Limb (tissue), 2 donors: ENCODE measurements around the gene MUC4.
"Not testable (repeated sequence)": the region's sequence is repeated elsewhere in the genome, so short reads cannot be mapped to it uniquely, and the experiment has no call there.

Experiments used
- DNase-seq, 2 donors: peaks; one replicate each; pipeline ENCODE4 v3.0.0-alpha.2; 2016; ENCODE audit errors: extremely low spot score in 2 of 2

Gene MUC4

GRCh38 chr3:195761567-195762248 lies 50.0 kb downstream of the MUC4 start:
- DNase-seq: no peak

DNA sequence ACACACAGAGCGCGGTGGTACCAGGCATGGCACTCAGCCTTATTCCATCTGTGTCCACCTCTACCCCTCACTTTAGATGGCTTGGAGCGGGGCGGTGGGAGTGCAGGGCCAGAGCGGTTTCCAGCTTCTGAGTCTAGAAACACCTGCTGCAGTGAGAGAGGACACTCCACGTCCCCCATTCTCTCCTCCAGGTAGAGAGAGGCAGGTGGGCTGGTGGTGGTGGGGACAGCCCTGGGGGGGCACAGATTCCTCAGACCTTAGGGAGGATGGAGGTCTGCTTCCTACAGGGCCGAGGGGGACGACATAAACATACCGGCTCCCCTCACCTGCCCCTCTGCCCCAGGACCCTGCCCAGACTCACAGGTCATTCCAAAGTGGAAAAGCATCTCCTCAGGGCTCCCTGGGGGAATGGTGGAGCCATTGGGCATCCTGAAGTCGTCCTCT lies 50.6 kb downstream of the MUC4 start:
- no peak for DNase-seq

GRCh38 chr3:195760345-195761122 lies 51.2 kb downstream of the MUC4 start:
- peak; percentile 40 to 79 for DNase-seq

GRCh38 chr3:195758721-195759353 lies 52.9 kb downstream of the MUC4 start:
- no peak for DNase-seq

GRCh38 chr3:195757827-195758226 lies 53.9 kb downstream of the MUC4 start:
- no peak for DNase-seq

DNA sequence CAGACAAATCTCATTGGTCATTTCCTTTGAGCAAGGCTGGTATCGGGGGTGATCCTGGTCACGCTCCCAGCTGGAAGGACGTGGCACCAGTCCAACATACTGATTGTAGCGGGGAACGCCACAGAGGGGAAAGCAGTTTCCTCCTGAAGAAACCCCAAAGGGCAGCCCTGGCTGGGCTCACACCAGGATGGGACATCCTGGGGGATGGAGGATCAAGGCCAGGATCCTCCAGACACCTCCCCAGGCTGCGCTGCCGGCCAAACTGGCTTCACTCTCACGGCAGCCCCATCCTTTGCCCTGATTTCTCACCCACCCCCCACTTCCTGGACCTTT lies 54.3 kb downstream of the MUC4 start:
- no peak for DNase-seq

- no peak for DNase-seq
These were observed 55.7 kb downstream of the MUC4 start for GRCh38 chr3:195755791-195756676.

- no peak for DNase-seq
These were observed 56.3 kb downstream of the MUC4 start for GRCh38 chr3:195755391-195755790.

DNA sequence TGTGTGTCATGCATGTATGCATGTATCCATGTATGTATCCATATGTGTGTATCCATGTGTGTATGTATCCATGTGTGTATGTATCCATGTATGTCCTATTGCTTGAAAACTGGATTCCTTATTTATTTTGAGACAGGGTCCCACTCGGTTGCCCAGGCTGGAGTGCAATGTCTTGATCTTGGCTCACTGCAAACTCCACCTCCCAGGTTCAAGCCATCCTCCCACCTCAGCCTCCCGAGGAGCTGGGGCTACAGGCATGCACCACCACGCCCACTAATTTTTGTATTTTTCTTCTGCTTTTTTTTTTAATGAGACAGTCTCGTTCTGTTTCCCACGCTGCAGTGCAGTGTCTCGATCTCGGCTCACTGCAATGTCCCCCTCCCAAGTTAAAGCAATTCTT lies 56.8 kb downstream of the MUC4 start:
- no peak for DNase-seq

DNA sequence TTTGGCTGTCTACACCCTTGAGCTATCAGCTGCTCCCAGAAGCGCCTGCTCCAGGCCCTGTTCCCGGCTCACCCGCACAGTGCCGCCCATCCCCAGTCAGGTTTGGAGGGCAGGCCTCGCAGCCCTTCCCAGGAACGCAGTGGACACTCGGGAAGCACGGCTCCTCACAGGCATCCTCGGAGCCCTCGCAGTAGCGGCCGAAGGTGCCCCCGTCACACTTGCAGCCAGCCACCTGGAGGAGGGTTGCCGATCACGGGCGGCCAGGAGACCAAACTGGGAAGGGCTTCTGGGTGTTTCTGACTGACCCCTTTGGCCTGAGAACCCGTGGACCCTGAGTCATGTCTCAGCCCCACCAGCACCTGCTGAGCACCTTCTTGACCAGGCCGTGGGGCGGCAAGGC lies 57.6 kb downstream of the MUC4 start:
- DNase-seq: peak in 1 of 2 donors; percentile 9

DNA sequence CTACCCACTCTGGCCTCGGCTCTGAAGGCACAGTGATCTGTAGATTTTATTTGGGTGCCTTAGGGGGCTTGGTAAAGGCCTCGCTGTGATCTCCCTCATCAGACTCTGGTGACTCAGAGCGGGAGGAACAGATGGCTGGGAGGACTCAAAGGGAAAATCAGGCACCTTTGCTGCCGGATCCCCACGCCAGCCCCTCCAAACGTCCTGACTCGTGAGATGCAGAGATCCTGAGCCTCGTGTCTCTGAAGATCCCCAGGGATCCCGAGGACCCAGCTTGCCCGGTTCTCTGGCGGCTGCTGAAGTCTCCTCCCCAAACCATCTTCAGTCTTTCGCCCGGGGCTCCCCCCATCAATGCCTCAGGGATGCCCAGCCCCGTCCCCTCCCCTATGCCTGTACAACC lies 58.1 kb downstream of the MUC4 start:
- no peak for DNase-seq

DNA sequence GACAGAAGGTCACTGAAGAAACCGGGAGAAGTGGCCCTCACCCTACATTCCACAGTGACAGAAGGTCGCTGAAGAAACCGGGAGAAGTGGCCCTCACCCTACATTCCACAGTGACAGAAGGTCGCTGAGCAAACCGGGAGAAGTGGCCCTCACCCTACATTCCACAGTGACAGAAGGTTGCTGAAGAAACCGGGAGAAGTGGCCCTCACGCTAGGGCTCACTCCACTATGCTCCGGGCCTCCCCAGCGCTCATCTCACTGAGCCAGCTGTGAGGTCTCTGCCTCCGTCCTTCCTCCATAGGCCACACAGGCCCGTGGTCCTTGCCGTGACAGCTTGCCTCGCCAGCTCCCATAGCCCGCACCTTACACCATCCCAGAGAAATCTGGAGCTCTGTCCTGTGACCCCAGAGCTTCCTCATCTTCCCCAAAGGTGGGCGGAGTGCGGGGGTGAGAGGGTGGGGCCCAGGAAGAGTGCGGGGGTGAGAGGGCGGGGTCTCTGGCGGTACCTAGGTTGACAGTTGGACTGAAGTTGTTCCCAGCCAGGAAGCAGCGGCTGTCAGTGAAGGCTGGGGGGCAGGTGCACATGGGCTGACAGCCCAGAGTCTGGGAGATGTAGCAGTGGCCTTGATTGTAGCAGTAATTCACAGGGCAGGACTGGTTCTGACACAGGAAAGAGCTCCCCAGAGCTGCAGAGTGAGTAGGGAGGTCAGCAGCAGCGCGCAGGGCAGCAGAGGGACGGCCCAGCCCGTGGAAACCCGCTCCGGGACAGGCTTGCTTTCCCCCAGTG lies 59.0 kb downstream of the MUC4 start:
- no peak for DNase-seq

DNA sequence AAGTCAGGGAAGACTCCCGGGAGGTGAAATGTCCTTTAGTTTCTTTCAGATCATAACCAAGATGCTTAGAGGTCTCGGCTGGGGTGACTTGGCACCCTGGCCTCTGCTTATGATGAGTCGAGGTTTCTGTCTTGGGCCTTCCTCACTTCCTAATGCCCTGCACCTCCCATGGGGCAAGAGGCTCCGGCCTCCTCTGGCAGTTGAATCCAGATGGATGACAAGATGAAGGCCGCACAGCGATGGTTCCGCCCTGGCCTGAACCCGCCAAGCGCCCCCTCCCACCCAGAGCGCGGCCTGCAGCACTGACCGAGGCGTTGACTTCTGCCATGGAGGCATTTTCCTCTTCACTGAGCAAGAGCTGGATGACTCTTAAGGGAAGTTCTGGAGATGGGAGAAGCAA lies 59.7 kb downstream of the MUC4 start:
- DNase-seq: no peak

DNA sequence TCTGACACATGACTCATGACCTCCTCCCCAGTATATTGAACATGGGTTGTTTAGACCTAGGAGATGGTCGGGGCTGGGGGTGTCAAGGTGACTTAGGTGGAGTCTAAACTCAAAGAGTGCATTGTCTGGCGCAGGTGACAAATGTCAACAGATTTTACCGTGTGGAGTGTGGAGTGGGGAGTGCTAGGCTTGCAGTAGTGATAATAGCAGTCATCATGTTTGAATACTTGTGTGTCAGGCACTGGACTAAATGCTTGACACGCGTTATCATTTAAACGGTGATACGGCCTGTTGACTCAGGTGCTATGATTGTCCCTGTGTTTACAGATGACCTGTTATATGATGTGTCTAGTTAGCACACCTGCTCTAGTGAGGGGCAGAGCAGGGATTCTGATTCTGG lies 60.2 kb downstream of the MUC4 start:
- DNase-seq: no peak

DNA sequence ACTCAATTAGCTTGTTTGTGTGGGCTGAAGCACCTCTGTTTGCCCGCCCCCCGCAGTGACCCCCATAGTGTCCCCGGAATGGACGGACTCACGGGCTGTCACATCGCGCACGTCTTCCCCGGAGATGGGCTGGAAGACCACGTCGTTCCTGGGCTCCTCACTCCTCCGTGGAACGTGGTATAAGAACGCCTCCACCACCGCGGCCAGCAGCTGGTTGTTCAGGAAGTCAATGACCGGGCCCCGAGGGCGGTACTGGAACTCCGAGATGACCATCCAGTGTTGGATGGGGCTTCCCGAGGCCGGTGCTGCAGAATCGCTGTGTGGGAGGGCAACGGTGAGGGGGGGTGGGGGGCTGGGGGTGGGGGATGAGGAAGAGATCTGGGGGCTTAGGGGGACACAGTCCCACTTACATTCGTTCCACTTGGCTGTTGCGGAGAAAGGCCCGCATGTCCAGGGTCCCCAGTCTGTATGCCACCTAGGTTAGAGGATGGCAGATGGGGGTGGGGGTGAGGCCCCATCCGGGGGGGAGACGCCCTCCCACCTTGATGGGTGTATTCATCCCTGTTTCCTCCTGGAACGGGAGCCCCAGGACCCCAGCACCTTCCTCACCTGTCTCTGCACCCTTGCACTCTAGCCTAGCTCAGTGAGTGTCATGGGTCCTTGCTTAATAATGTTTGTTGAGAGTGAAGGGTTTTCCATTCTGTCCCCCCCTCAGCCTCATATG lies 60.8 kb downstream of the MUC4 start:
- no peak for DNase-seq

- not testable (repeated sequence) for DNase-seq
These were observed 62.6 kb downstream of the MUC4 start for GRCh38 chr3:195749101-195749500.

GRCh38 chr3:195748661-195749060 lies 63.1 kb downstream of the MUC4 start:
- no peak for DNase-seq

DNA sequence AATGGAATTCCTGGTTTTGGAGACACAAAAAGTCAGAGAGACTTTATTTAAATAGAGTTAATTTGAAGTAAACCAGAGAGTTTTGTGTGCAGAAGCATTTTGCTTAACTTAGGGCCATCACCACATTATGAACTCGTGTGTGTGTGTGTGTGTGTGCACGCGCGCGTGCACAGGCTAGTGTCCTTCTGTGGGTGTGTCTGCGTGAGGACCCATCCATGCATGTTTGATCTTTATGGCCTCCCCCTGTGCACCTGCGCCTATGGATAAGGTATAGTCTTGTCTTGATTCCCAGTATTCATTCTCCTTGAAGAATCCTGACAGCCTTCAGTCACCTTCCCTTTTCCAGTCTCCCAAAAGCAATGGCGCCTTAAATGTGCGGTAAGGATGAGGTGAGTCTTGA lies 65.0 kb downstream of the MUC4 start:
- no peak for DNase-seq

GRCh38 chr3:195746346-195746745 lies 65.4 kb downstream of the MUC4 start:
- DNase-seq: no peak

GRCh38 chr3:195744437-195744836 lies 67.3 kb downstream of the MUC4 start:
- DNase-seq: no peak
